ENCODE results near the gene DNAJC5G.

Gene DNAJC5G, protein sequence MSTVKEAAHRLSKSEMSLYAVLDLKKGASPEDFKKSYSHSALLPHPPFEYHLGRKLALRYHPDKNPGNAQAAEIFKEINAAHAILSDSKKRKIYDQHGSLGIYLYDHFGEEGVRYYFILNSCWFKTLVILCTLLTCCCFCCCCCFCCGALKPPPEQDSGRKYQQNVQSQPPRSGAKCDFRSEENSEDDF

DNA sequence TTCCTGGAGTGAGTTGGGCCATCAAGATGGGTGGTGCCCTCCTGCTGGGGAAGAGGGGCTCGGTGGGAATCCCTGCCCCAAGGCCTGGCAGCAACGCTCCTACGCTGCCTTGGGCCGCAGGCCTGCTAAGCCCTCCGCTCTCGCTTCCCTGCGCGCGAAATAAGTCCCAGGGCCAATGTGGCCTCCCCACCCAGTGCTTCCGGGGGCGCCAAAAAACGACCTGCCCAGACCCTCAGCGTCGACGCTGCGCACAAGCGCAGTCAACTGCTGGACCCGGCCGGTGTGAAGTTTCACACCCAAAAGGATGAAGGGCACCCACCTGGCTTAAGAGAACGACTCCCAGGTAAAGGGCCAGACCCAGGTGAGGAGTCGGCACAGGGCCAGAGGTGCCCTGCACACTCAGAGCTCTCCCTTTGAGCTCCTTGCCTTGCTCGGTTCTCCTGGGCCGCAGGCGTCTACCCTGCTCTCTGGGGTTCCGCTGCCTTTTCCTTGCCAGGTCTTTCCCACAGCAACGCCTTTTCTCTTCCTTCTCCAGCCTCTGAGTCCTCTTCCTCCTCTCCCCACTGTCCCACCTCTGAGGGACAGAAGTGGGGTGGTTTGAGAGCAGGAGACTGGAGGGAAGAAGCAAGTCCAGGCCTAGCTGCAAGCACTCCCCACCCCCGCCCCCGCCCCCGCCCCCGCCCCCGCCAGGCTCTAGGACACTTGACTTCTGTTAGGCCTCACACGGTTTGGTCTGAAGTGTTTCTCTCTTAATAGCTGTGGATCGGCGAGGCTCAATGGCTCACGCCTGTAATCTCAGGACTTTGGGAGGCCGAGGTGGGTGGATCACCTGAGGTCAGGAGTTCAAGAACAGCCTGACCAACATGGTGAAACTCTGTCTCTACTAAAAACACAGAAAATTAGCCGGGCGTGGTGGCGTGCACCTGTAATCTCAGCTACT lies at the start of gene DNAJC5G:
Gene DNAJC5G (plus strand): TSS at position 223 of the 940 bp plus-strand sequence. CDS start 1,296 bp downstream, outside the sequence.
- DNase-seq: no peak

GRCh38 chr2:27225526-27225925 lies 49.7 kb upstream of the DNAJC5G start:
- DNase-seq: no peak

DNA sequence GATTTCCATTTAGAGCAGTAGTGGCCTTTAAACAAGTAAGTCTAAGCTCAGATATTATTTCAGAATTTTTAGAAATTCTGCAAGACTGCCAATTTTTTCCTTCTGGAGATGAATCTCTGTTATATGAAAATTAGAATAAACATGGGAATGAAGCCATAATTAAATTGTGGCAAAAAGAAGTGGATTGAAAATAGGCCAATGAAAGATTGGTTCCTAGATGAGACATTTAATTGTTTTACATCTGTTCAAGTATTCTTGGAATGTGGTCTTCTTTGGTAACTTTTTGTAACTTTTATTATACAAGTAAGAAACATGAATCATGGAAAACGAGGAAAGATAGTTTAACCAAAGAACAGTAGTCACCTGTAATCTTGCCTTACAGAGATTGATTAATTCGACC lies 47.7 kb upstream of the DNAJC5G start:
- DNase-seq: no peak

- no peak for DNase-seq
These were observed 43.3 kb upstream of the DNAJC5G start for GRCh38 chr2:27231921-27232320.

DNA sequence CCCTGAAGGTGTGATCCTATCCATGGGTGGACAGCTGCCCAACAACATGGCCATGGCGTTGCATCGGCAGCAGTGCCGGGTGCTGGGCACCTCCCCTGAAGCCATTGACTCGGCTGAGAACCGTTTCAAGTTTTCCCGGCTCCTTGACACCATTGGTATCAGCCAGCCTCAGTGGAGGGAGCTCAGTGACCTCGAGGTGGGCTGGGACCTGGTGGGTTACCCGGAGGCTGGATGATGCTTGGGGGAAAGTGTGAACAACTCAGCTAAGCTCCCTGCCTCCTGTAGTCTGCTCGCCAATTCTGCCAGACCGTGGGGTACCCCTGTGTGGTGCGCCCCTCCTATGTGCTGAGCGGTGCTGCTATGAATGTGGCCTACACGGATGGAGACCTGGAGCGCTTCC lies 41.9 kb upstream of the DNAJC5G start:
- DNase-seq: no peak

DNA sequence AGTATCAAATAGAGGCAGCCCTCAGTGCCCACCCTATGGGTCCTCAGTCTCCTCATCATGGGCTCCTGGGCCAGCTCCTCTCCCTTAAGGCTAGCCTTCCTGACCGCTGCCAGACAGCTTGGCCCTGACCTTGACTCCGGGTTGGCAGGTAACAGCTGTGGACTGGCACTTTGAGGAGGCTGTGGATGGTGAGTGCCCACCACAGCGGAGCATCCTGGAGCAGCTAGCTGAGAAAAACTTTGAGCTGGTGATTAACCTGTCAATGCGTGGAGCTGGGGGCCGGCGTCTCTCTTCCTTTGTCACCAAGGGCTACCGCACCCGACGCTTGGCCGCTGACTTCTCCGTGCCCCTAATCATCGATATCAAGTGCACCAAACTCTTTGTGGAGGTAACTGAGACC lies 39.1 kb upstream of the DNAJC5G start:
- no peak for DNase-seq

- DNase-seq: no peak
These were observed 38.6 kb upstream of the DNAJC5G start for GRCh38 chr2:27236626-27237025.

DNA sequence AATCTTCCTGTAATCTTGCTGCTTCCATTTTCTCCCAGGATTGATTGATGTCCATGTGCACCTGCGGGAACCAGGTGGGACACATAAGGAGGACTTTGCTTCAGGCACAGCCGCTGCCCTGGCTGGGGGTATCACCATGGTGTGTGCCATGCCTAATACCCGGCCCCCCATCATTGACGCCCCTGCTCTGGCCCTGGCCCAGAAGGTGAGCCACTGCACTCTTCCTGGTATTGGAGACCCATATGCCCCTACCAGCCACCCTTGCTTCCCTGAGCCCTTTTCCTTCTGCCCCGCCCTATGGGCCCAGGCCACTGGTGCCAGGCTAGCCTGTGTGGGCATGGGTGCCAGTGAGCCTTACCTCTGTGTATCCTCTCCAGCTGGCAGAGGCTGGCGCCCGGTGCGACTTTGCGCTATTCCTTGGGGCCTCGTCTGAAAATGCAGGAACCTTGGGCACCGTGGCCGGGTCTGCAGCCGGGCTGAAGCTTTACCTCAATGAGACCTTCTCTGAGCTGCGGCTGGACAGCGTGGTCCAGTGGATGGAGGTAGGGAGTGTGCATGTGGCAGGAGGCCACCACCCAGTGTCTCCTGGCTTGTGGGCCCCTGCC lies 37.8 kb upstream of the DNAJC5G start:
- no peak for DNase-seq

DNA sequence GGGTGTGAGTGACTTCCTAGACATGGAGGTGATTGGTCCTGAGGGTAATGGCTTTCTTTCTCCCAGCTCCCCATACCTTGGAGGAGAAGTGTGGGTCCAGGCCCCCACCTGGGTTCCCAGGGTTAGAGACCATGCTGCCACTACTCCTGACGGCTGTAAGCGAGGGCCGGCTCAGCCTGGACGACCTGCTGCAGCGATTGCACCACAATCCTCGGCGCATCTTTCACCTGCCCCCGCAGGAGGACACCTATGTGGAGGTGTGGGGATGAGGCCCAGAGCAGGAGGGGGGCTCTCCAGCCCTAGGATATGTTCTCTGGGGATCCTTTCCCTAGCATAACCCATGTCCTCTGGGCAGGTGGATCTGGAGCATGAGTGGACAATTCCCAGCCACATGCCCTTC lies 36.3 kb upstream of the DNAJC5G start:
- no peak for DNase-seq

- DNase-seq: no peak
These were observed 34.8 kb upstream of the DNAJC5G start for GRCh38 chr2:27240406-27240805.

GRCh38 chr2:27241761-27242613 lies 33.2 kb upstream of the DNAJC5G start:
- no peak for DNase-seq

DNA sequence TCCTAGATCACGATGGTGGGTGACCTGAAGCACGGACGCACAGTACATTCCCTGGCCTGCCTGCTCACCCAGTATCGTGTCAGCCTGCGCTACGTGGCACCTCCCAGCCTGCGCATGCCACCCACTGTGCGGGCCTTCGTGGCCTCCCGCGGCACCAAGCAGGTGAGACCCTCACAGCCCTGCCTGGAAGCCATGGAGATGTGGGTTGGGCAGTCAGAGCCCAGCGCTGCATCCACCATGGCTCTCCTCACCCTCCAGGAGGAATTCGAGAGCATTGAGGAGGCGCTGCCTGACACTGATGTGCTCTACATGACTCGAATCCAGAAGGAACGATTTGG lies 32.6 kb upstream of the DNAJC5G start:
- DNase-seq: no peak

GRCh38 chr2:27243391-27244130 lies 31.7 kb upstream of the DNAJC5G start:
- no peak for DNase-seq

DNA sequence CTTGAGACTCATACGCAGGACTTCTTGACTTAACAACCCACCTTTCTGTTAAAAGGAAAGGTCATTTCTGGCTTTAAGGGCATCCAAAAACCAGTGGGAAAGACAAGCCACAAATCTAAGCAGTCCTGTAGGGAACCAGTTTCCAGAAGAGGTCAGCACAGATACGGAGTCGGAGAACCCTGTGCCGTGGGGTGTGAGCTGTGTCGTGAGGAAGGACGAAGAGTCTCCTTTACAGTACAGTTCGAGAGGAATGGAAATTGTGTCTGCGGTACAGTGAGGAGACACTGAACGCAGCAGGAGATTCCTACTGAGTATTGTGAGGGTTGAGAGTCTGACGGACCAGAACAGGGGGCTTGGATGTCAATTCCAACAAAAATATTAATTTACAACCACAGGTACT lies 30.1 kb upstream of the DNAJC5G start:
- no peak for DNase-seq

DNA sequence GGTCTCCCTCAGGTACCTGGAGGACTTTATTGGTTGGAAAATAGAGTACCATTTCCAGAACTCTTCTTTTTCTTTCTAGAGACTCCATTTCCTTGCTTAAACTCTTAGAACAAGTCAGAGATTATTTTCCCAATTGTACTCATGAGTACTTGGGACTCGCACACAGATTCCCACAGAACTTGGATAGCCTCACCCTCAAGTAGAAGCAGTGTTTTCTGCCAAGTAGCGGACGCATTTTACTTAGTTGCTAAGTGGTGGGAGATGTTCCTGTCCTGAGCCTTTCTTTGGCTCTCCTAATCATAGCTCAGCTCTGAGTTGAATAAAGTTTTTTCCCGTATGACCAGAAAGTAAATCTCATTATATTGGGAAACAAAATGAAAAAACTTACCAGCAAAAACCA lies 29.6 kb upstream of the DNAJC5G start:
- no peak for DNase-seq

GRCh38 chr2:27247893-27248292 lies 27.3 kb upstream of the DNAJC5G start:
- no peak for DNase-seq

DNA sequence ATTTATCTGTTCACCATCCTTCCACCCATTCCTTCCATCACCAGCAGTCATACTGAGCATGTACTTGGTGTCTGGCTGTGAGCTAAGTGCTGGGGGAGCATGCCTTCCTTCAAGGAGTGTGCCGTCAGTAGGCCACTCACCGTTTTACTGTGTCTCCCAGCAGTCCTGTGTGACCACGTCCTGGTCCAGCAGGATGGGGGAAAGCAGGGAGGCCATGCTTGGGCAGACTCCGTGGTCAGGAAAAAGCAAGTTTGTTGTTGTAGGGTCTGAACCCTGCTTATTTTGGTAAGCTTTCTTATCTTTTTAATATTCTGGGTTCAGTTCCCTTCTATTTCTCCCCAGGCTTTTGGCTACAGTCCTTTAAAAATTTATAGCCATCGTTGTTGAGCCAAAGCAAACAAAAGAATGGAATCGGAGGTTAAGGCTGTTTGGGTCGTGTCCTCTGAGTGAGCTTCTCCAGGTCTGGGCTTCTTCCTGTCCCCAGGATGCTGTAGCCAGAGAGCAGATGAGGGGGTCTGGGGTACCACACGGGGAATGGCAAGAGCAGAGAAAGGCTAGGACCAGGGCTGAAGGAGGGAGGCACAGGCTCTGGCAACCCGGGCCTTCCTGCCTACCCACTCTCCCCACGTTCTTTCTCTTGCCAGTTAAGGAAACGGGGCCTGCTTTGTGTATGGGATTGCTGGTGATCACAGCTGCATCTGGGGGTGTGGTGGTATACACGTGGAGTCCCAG lies 25.9 kb upstream of the DNAJC5G start:
- DNase-seq: no peak

DNA sequence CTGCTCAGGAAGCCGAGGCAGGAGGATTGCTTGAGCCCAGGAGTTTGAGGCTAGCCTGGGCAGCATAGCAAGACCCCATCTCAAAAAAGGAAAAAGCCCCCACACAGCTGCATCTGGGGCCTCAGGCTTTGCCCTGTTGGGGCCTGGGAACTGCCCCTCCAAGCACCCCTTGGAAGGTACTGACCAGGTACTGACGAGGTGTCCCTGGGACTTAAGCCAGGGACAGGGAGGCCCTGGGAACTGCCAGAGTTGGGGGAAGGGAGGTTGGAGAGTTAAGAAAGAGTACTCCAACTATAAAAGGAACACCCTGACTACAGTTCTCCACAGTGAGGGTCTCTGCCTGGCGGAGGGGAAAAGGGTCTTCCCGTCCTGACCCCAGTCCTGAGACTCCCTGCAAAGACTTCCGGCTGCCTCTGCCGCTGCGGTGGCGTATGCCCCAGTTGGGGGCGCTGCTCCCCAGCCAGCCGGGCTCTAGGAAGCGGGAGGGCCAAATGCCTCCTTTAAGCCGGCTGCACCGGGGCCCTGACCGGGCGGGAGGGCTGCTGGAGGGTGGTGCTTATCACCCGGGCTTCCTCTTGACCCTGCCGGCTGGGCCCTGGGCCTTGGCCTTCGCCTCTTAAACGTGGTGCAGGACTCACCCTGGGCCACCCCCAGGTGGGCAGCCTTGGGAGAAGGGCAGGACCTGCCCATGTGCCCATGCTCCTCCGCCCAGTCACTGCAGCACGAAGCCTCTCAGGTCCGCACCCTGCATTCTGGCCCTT lies 25.2 kb upstream of the DNAJC5G start:
- DNase-seq: no peak

- DNase-seq: no peak
These were observed 24.4 kb upstream of the DNAJC5G start for GRCh38 chr2:27250652-27251379.

- DNase-seq: no peak
These were observed 23.5 kb upstream of the DNAJC5G start for GRCh38 chr2:27251766-27252165.

Measured in amniotic stem cell (primary cell).